Gastroesophageal sphincter (tissue), 4 donors: ENCODE measurements around the gene MINDY4. TPM values are rescaled to one million over a fixed set of nuclear protein-coding genes. Genes with fewer than 3 reads are reported as not detected.

ENCODE experiments used
- ATAC-seq: fragments of 150-250 bp; one replicate; pipeline ENCODE4 v1.9.1; 2016; ENCODE audit warnings: mild to moderate bottlenecking, moderate library complexity
- H3K27ac ChIP-seq, 4 donors: fragments of 200-600 bp; sonication (generic) in 3 of 4; 1 replicate in 3 of 4; 2 replicates in 1 of 4; pipeline ENCODE4 v1.5.1; 2016 to 2019
- H3K27me3 ChIP-seq: fragments of 200-600 bp; sonication (generic); one replicate; pipeline ENCODE4 v1.5.1; 2019
- H3K36me3 ChIP-seq, 2 donors: fragments of 200-600 bp; sonication (generic); one replicate each; pipeline ENCODE4 v1.5.1; 2019; ENCODE audit warnings: control low read depth in 1 of 2
- H3K4me1 ChIP-seq, 3 donors: fragments of 200-600 bp; sonication (generic); 1 replicate in 2 of 3; 2 replicates in 1 of 3; pipeline ENCODE4 v1.5.1; 2016 to 2019; ENCODE audit warnings: control low read depth in 2 of 3
- H3K4me3 ChIP-seq, 2 donors: fragments of 200-600 bp; sonication (generic); one replicate each; pipeline ENCODE4 v1.5.1; 2019; ENCODE audit warnings: mild to moderate bottlenecking in 1 of 2, moderate library complexity in 1 of 2
- H3K9me3 ChIP-seq, 3 donors: fragments of 200-600 bp; sonication (generic); one replicate each; pipeline ENCODE4 v1.5.1; 2017 to 2019; ENCODE audit warnings: control low read depth in 2 of 3
- CTCF ChIP-seq, 4 experiments: fragments of 200-600 bp in 2 of 4; fragments of 450-650 bp in 2 of 4; sonication (generic) in 1 of 4; IDR thresholded peaks; one replicate each; pipeline ENCODE4 v1.5.1; 2017 to 2019; ENCODE audit warnings: antibody characterized with exemption in 4 of 4, mild to moderate bottlenecking in 2 of 4, moderate library complexity in 2 of 4
- EP300 ChIP-seq: sonication (generic); formaldehyde crosslinking; IDR thresholded peaks from one replicate; pipeline ENCODE4 v1.6.1; 2017; ENCODE audit warnings: antibody characterized with exemption, mild to moderate bottlenecking
- POLR2A ChIP-seq, 2 donors: fragments of 450-650 bp; IDR thresholded peaks; one replicate each; pipeline ENCODE4 v1.6.1; 2017; ENCODE audit warnings: antibody characterized with exemption in 2 of 2, mild to moderate bottlenecking in 2 of 2, moderate library complexity in 1 of 2
- POLR2AphosphoS5 ChIP-seq: sonication (generic); formaldehyde crosslinking; IDR thresholded peaks from one replicate; pipeline ENCODE4 v1.6.1; 2017; ENCODE audit warnings: antibody characterized with exemption
- WGBS, 2 donors: methylation state at CpG; one replicate each; pipeline ENCODE4 v1.1.5; 2018; ENCODE audit warnings: low coverage in 1 of 2; 5-methylcytosine and 5-hydroxymethylcytosine counted together
- total RNA-seq, 4 donors: library from RNA; depleted of rRNA; stranded (reverse); fragments of >200 nt; gene quantifications; one replicate each; pipeline ENCODE4 v1.1.0, GENCODE V29; 2016

The MINDY4 gene
- total RNA-seq, 4 donors from 2014 or later = 5.6 to 31.8 (median 20.4) TPM

- ATAC-seq = no peak
- TF ChIP-seq EP300 = no peak
- no peak for TF ChIP-seq CTCF (IDR thresholded peaks at IDR 0.05)
- no peak for TF ChIP-seq POLR2A (IDR thresholded peaks at IDR 0.05)
- no peak for TF ChIP-seq POLR2AphosphoS5
- Histone ChIP-seq H3K4me1 (peaks cover 0 to 97% (median 60%) of the 10 kb centered on the region in 3 donors), H3K36me3 (no peaks in the 10 kb centered on the region), H3K9me3 (no peaks in the 10 kb centered on the region), H3K27me3 (no peaks in the 10 kb centered on the region), H3K4me3 (no peak overlapping the region), H3K27ac (peak overlapping the region in 3 of 4 donors; percentile 85 to 91 (median 88))
- WGBS, 2 donors = 80% methylated on average over 2 of the region's 10 CpGs; no CpG with 5 or more reads in 1 of the 2 donors
Measured at GRCh38 chr7:30908681-30909080, 137.5 kb downstream of the MINDY4 start.

GRCh38 chr7:30909431-30909830 is 138.2 kb downstream of the MINDY4 start:
- H3K4me3 ChIP-seq = no peak overlapping the region
- no peak for TF ChIP-seq POLR2AphosphoS5
- peaks cover 0 to 97% (median 60%) of the 10 kb centered on the region in 3 donors for H3K4me1 ChIP-seq
- peak overlapping the region; percentile 64 to 91 (median 86) for H3K27ac ChIP-seq
- no peaks in the 10 kb centered on the region for H3K36me3 ChIP-seq
- no peaks in the 10 kb centered on the region for H3K9me3 ChIP-seq
- WGBS, 2 donors = 100% methylated on average over 1 of the region's 6 CpGs; no CpG with 5 or more reads in 1 of the 2 donors
- ATAC-seq = no peak
- H3K27me3 ChIP-seq = no peaks in the 10 kb centered on the region

- Histone ChIP-seq H3K27me3 (no peaks in the 10 kb centered on the region), H3K4me1 (peaks cover 0 to 97% (median 56%) of the 10 kb centered on the region in 3 donors), H3K9me3 (no peaks in the 10 kb centered on the region), H3K4me3 (peak overlapping the region in 1 of 2 donors; percentile 54), H3K27ac (peak overlapping the region; percentile 64 to 91 (median 86)), H3K36me3 (no peaks in the 10 kb centered on the region)
- whole genome bisulfite sequencing, 2 donors = 30 to 43% methylated on average over 4 to 9 of the region's 11 CpGs
- no peak for TF ChIP-seq CTCF (IDR thresholded peaks at IDR 0.05)
- no peak for TF ChIP-seq EP300
- TF ChIP-seq POLR2AphosphoS5 = no peak
- TF ChIP-seq POLR2A (IDR thresholded peaks at IDR 0.05) = no peak
- no peak for ATAC-seq
Measured at GRCh38 chr7:30910411-30911073, 139.3 kb downstream of the MINDY4 start.

GRCh38 chr7:30911133-30911532 is 139.9 kb downstream of the MINDY4 start:
- TF ChIP-seq EP300 = no peak
- no peak for TF ChIP-seq POLR2AphosphoS5
- TF ChIP-seq POLR2A (IDR thresholded peaks at IDR 0.05) = no peak
- no peak for TF ChIP-seq CTCF (IDR thresholded peaks at IDR 0.05)
- ATAC-seq = no peak
- WGBS, 2 donors = no CpG with 5 or more reads among the region's 11 CpGs
- H3K36me3 ChIP-seq = no peaks in the 10 kb centered on the region
- H3K4me3 ChIP-seq = peak overlapping the region in 1 of 2 donors; percentile 54
- no peaks in the 10 kb centered on the region for H3K9me3 ChIP-seq
- no peaks in the 10 kb centered on the region for H3K27me3 ChIP-seq
- H3K27ac ChIP-seq = peak overlapping the region; percentile 64 to 91 (median 86)
- peaks cover 0 to 97% (median 54%) of the 10 kb centered on the region in 3 donors for H3K4me1 ChIP-seq

- WGBS, 2 donors = 0% methylated on average over 2 of the region's 12 CpGs; no CpG with 5 or more reads in 1 of the 2 donors
- Histone ChIP-seq H3K4me3 (peak within 1 kb of the TSS; percentile 45 to 54), H3K27me3 (no peaks in the 10 kb centered on the region), H3K4me1 (peaks cover 0 to 97% (median 54%) of the 10 kb centered on the region in 3 donors), H3K36me3 (no peaks in the 10 kb centered on the region), H3K9me3 (no peaks in the 10 kb centered on the region), H3K27ac (peak within 1 kb of the TSS; percentile 64 to 91 (median 86))
- TF ChIP-seq CTCF (IDR thresholded peaks at IDR 0.05) = peak in 2 of 4 experiments; percentile 20 to 53
- TF ChIP-seq POLR2AphosphoS5 = peak; percentile 99
- peak; percentile 94 to 96 for TF ChIP-seq POLR2A (IDR thresholded peaks at IDR 0.05)
- TF ChIP-seq EP300 = no peak
- ATAC-seq = peak; percentile 82
Measured at GRCh38 chr7:30911561-30911969, 140.3 kb downstream of the MINDY4 start, which contains the start of gene AQP1. TSS of gene AQP1 (plus strand) at chr7:30911853. CDS start at chr7:30911910, 57 bp downstream.
